HepG2 (cell line): Measurements from ENCODE around the gene FAM117A. TPM values are rescaled to one million over a fixed set of nuclear protein-coding genes. Genes with fewer than 3 reads are reported as not detected.

Experiments used
- ARNT2 ChIP-seq: sonication (generic); formaldehyde crosslinking; IDR thresholded peaks from 2 replicates; pipeline ENCODE4 v1.8.0; 2022; ENCODE audit warnings: mild to moderate bottlenecking, low read depth, missing genetic modification reagents, moderate library complexity
- ATAD3A ChIP-seq: sonication (generic); formaldehyde crosslinking; IDR thresholded peaks from 2 replicates; pipeline ENCODE4 v1.4.0; 2020; ENCODE audit warnings: missing genetic modification reagents
- ATM ChIP-seq: fragments of 450-650 bp; IDR thresholded peaks from 2 replicates; pipeline ENCODE4 v1.7.1; 2017; ENCODE audit warnings: mild to moderate bottlenecking, borderline replicate concordance
- DPF2 ChIP-seq: sonication (generic); formaldehyde crosslinking; IDR thresholded peaks from 2 replicates; pipeline ENCODE4 v1.4.0; 2020; ENCODE audit warnings: mild to moderate bottlenecking, low read depth, missing genetic modification reagents, borderline replicate concordance
- FOSL1 ChIP-seq: sonication (generic); formaldehyde crosslinking; IDR thresholded peaks from 2 replicates; pipeline ENCODE4 v1.9.0; 2021; ENCODE audit warnings: missing genetic modification reagents, borderline replicate concordance
- FOXM1 ChIP-seq: sonication (generic); formaldehyde crosslinking; IDR thresholded peaks from 2 replicates; pipeline ENCODE4 v1.5.0; 2020; ENCODE audit warnings: missing genetic modification reagents
- HMGA1 ChIP-seq: sonication (generic); formaldehyde crosslinking; conservative IDR thresholded peaks from 2 replicates; pipeline ENCODE4 v1.4.0; 2020; ENCODE audit warnings: missing genetic modification reagents
- HNRNPH1 ChIP-seq: fragments of 200-400 bp; formaldehyde crosslinking; optimal IDR thresholded peaks from 2 replicates; pipeline ENCODE3; 2017; ENCODE audit warnings: mild to moderate bottlenecking, low read depth, low read length
- JDP2 ChIP-seq: sonication (generic); formaldehyde crosslinking; IDR thresholded peaks from 2 replicates; pipeline ENCODE4 v1.8.1; 2022; ENCODE audit warnings: missing genetic modification reagents, borderline replicate concordance
- MIER2 ChIP-seq: IDR thresholded peaks from 2 replicates; pipeline ENCODE4 v1.6.1; 2016; ENCODE audit warnings: missing biosample characterization, missing genetic modification reagents
- NFYC ChIP-seq: IDR thresholded peaks from 2 replicates; pipeline ENCODE4 v1.6.1; 2016; ENCODE audit warnings: missing genetic modification reagents, missing compliant biosample characterization
- RELA ChIP-seq: sonication (generic); formaldehyde crosslinking; IDR thresholded peaks from 2 replicates; pipeline ENCODE4 v1.4.0; 2020; ENCODE audit warnings: missing genetic modification reagents
- TOPORS ChIP-seq: sonication (generic); formaldehyde crosslinking; IDR thresholded peaks from 2 replicates; pipeline ENCODE4 v1.8.0; 2023; ENCODE audit warnings: mild to moderate bottlenecking, missing genetic modification reagents
- U2AF2 ChIP-seq: fragments of 200-400 bp; formaldehyde crosslinking; IDR thresholded peaks from 2 replicates; pipeline ENCODE4 v1.6.1; 2017; ENCODE audit warnings: low read depth, mild to moderate bottlenecking, low read length
- ZFP36 ChIP-seq: fragments of 150-350 bp; IDR thresholded peaks from 2 replicates; pipeline ENCODE4 v1.6.1; 2018; ENCODE audit warnings: borderline replicate concordance, low read length, low read depth; ENCODE audit not compliant: partially characterized antibody
- ZFP36L2 ChIP-seq: sonication (generic); formaldehyde crosslinking; IDR thresholded peaks from 2 replicates; pipeline ENCODE4 v1.4.0; 2020; ENCODE audit warnings: missing genetic modification reagents
- ZNF264 ChIP-seq: sonication (generic); formaldehyde crosslinking; IDR thresholded peaks from 2 replicates; pipeline ENCODE4 v1.4.0; 2020; ENCODE audit warnings: missing genetic modification reagents
- ZNF274 ChIP-seq: sonication (generic); formaldehyde crosslinking; IDR thresholded peaks from 2 replicates; pipeline ENCODE4 v1.5.1; 2020; ENCODE audit warnings: mild to moderate bottlenecking, missing genetic modification reagents
- ZNF282 ChIP-seq: fragments of 450-650 bp; IDR thresholded peaks from 2 replicates; pipeline ENCODE4 v1.6.1; 2018; ENCODE audit not compliant: partially characterized antibody
- ZNF343 ChIP-seq: sonication (generic); formaldehyde crosslinking; IDR thresholded peaks from 2 replicates; pipeline ENCODE4 v1.4.0; 2020; ENCODE audit warnings: mild to moderate bottlenecking, missing genetic modification reagents
- ZNF589 ChIP-seq: sonication (generic); formaldehyde crosslinking; conservative IDR thresholded peaks from 2 replicates; pipeline ENCODE4 v1.8.0; 2022; ENCODE audit warnings: mild to moderate bottlenecking, moderate library complexity, missing genetic modification reagents
- ZNF598 ChIP-seq: sonication (generic); formaldehyde crosslinking; IDR thresholded peaks from 2 replicates; pipeline ENCODE4 v1.5.1; 2020; ENCODE audit warnings: mild to moderate bottlenecking, missing genetic modification reagents, borderline replicate concordance
- ZNF629 ChIP-seq: sonication (generic); formaldehyde crosslinking; conservative IDR thresholded peaks from 2 replicates; pipeline ENCODE4 v1.5.0; 2020; ENCODE audit warnings: missing genetic modification reagents
- ZNF709 ChIP-seq: sonication (generic); formaldehyde crosslinking; IDR thresholded peaks from 2 replicates; pipeline ENCODE4 v1.5.0; 2020; ENCODE audit warnings: mild to moderate bottlenecking, missing genetic modification reagents
- ZSCAN29 ChIP-seq: sonication (generic); formaldehyde crosslinking; conservative IDR thresholded peaks from 2 replicates; pipeline ENCODE4 v1.4.0; 2020; ENCODE audit warnings: mild to moderate bottlenecking, missing genetic modification reagents
- polyA plus RNA-seq, 8 experiments: library from polyadenylated mRNA; depleted of rRNA in 3 of 8; stranded (reverse) in 7 of 8; unstranded in 1 of 8; fragments of >200 nt; fragmentation: Illumina TruSeq in 4 of 8; extraction: Trizol in 4 of 8; gene quantifications; 2 replicates each; pipeline versions ENCODE4 v1.2.1 to v1.2.3, GENCODE V29; 2011 to 2016; ENCODE audit warnings: low read depth in 4 of 8, missing spikeins in 1 of 8, mixed read lengths in 1 of 8; ENCODE audit not compliant: insufficient read depth in 1 of 8
- total RNA-seq, 5 experiments: library from RNA; depleted of rRNA; stranded (reverse); fragments of >200 nt; fragmentation: Illumina TruSeq; extraction: Trizol; gene quantifications; 2 replicates each; pipeline ENCODE4 v1.2.3, GENCODE V29; 2016; ENCODE audit warnings: low read depth in 1 of 5
- TF ChIP-seq, protein P1 (sequence below): sonication (generic); formaldehyde crosslinking; IDR thresholded peaks from 2 replicates; pipeline ENCODE4 v1.4.0; 2020; ENCODE audit warnings: low read depth, missing genetic modification reagents
- TF ChIP-seq, protein P2 (sequence below): sonication (generic); formaldehyde crosslinking; IDR thresholded peaks from 2 replicates; pipeline ENCODE4 v1.4.0; 2020; ENCODE audit warnings: mild to moderate bottlenecking, missing genetic modification reagents, borderline replicate concordance

FAM117A gene
- total and polyA plus RNA-seq, 2 of the 13 experiments (the other 11 are each of a cell fraction or from before 2014, with no cell fraction given), result 12.1 to 19.8 TPM

DNA sequence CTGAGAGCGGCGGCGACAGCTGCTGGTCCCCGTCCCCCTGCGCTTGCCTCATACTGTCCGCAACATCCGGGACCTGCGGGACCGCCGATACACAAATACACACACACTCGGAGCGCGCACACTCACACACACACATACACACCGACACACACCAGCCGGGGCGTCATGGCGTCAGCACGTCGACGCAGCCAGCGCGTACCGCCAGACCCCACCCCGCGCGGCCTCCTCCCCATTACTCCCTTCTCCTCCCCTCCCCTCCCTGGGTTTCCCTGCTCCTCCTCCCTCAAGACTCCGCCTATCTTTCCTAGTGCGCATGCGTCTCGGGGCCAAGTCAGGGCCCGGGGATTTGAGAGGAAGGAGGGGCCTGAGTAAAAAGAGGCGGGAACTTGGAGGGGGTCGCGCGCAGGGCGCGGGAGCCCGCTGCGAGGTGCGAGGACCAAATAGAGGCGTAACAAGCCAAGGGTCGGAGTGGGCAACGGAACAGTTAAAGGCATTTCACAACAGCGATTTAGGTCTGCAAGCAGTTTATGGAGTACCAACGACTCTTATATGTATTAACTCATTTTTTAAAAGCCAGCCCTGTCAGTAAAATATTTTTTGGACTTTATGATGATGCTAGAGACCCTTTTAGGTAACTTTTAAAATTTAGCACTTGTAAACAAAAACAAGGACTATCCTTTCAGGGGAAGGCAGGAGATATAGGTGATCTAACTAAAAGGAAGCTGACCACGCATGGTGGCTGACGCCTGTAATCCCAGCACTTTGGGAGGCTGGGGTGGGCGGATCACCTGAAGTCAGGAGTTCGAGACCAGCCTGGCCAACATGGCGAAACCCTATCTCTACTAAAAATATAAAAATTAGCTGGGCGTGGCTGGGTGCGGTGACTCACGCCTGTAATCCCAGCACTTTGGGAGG, 85.7 kb downstream of the FAM117A start, which contains the start of gene SPOP (continued):
- TF ChIP-seq, protein P1, sequence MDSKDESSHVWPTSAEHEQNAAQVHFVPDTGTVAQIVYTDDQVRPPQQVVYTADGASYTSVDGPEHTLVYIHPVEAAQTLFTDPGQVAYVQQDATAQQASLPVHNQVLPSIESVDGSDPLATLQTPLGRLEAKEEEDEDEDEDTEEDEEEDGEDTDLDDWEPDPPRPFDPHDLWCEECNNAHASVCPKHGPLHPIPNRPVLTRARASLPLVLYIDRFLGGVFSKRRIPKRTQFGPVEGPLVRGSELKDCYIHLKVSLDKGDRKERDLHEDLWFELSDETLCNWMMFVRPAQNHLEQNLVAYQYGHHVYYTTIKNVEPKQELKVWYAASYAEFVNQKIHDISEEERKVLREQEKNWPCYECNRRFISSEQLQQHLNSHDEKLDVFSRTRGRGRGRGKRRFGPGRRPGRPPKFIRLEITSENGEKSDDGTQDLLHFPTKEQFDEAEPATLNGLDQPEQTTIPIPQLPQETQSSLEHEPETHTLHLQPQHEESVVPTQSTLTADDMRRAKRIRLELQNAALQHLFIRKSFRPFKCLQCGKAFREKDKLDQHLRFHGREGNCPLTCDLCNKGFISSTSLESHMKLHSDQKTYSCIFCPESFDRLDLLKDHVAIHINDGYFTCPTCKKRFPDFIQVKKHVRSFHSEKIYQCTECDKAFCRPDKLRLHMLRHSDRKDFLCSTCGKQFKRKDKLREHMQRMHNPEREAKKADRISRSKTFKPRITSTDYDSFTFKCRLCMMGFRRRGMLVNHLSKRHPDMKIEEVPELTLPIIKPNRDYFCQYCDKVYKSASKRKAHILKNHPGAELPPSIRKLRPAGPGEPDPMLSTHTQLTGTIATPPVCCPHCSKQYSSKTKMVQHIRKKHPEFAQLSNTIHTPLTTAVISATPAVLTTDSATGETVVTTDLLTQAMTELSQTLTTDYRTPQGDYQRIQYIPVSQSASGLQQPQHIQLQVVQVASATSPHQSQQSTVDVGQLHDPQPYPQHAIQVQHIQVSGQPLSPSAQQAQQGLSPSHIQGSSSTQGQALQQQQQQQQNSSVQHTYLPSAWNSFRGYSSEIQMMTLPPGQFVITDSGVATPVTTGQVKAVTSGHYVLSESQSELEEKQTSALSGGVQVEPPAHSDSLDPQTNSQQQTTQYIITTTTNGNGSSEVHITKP, result no peak
- TF ChIP-seq ZNF598 (CRISPR knock-in tag), result peak; percentile 94
- TF ChIP-seq DPF2 (CRISPR knock-in tag), result no peak
- TF ChIP-seq HNRNPH1, result no peak
- TF ChIP-seq ZFP36, result no peak
- TF ChIP-seq NFYC (CRISPR knock-in tag), result peak; percentile 70
- peak; percentile 99 for TF ChIP-seq ZNF709
- no peak; the same call in 1 of the 2 replicates for TF ChIP-seq ZFP36L2 (CRISPR knock-in tag)
- TF ChIP-seq RELA (CRISPR knock-in tag), result no peak
- TF ChIP-seq ZNF274, result peak; percentile 99
- no peak for TF ChIP-seq ZNF629 (CRISPR knock-in tag)
- peak; percentile 89; the same call in 1 of the 2 replicates for TF ChIP-seq ZNF264 (CRISPR knock-in tag)
- peak; percentile 100 for TF ChIP-seq TOPORS
- TF ChIP-seq ARNT2 (CRISPR knock-in tag), result peak; percentile 95
- TF ChIP-seq, protein P2, sequence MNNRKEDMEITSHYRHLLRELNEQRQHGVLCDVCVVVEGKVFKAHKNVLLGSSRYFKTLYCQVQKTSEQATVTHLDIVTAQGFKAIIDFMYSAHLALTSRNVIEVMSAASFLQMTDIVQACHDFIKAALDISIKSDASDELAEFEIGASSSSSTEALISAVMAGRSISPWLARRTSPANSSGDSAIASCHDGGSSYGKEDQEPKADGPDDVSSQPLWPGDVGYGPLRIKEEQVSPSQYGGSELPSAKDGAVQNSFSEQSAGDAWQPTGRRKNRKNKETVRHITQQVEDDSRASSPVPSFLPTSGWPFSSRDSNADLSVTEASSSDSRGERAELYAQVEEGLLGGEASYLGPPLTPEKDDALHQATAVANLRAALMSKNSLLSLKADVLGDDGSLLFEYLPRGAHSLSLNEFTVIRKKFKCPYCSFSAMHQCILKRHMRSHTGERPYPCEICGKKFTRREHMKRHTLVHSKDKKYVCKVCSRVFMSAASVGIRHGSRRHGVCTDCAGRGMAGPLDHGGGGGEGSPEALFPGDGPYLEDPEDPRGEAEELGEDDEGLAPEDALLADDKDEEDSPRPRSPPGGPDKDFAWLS (CRISPR knock-in tag), result no peak
- 0 out of 2 replicates have a peak, but pooled peaks have one; percentile 45 for TF ChIP-seq ZSCAN29
- TF ChIP-seq ATAD3A (CRISPR knock-in tag), result no peak
- TF ChIP-seq U2AF2, result no peak
- TF ChIP-seq MIER2 (CRISPR knock-in tag), result 0 out of 2 replicates have a peak, but pooled peaks have one; percentile 63
- no peak for TF ChIP-seq FOSL1
- TF ChIP-seq ATM, result no peak
- no peak for TF ChIP-seq FOXM1 (CRISPR knock-in tag)
- TF ChIP-seq HMGA1 (CRISPR knock-in tag), result no peak
- peak; percentile 95 for TF ChIP-seq ZNF589 (CRISPR knock-in tag)
- TF ChIP-seq ZNF343, result peak; percentile 95; the same call in 1 of the 2 replicates
- peak; percentile 82 for TF ChIP-seq JDP2 (CRISPR knock-in tag)
- TF ChIP-seq ZNF282, result no peak
